Measurements from ENCODE around the gene PBX1.

PBX1 gene

DNA sequence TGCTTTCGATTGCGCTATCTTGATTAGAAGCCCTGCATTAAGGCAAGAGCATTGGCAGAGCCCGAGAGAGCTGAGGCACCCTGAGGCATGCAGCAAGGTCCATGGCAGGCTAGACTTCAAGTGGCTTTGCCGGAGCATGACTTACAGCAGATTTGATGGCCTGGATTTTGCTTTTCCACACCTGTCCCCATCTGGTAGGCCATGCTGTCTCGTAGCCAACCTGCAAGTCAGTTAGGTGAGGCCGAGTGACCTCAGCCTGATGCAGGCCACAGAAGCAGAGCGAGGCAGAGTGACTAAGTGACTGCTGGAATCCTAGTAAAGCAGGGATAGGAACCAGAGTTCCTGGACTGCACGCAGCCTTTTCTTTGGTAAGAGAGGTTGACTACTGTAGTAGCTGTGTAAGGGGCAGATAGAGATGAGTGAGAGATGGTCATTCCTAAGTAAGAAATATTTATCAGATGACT lies 148.9 kb downstream of the PBX1 start:
- TF ChIP-seq, protein P1, sequence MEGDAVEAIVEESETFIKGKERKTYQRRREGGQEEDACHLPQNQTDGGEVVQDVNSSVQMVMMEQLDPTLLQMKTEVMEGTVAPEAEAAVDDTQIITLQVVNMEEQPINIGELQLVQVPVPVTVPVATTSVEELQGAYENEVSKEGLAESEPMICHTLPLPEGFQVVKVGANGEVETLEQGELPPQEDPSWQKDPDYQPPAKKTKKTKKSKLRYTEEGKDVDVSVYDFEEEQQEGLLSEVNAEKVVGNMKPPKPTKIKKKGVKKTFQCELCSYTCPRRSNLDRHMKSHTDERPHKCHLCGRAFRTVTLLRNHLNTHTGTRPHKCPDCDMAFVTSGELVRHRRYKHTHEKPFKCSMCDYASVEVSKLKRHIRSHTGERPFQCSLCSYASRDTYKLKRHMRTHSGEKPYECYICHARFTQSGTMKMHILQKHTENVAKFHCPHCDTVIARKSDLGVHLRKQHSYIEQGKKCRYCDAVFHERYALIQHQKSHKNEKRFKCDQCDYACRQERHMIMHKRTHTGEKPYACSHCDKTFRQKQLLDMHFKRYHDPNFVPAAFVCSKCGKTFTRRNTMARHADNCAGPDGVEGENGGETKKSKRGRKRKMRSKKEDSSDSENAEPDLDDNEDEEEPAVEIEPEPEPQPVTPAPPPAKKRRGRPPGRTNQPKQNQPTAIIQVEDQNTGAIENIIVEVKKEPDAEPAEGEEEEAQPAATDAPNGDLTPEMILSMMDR (IDR thresholded peaks at IDR 0.05; ENCODE audit: low read depth, low read length), result no peak
- DNase-seq (ENCODE audit: extremely low read depth, low read depth), result peak; percentile 60

DNA sequence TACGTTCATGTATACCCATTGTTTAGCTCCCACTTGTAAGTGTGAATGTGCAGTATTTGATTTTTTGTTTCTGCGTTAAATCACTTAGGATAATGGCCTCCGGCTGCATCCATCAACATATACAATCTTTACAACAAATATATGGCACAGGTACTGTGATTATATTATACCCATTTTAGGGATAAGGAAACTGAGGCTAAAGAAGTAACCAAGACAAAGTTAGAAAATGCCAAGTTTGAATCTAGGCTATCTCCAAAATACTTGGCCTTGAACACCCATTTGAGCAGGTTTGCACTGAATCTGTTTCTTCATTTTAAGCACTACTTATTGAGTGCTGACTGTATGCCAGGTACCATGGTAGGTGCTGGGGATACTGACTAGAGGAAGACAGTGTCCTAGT lies 149.6 kb downstream of the PBX1 start:
- TF ChIP-seq, protein P1 (IDR thresholded peaks at IDR 0.05; ENCODE audit: low read depth, low read length), result no peak
- DNase-seq (ENCODE audit: extremely low read depth, low read depth), result no peak

DNA sequence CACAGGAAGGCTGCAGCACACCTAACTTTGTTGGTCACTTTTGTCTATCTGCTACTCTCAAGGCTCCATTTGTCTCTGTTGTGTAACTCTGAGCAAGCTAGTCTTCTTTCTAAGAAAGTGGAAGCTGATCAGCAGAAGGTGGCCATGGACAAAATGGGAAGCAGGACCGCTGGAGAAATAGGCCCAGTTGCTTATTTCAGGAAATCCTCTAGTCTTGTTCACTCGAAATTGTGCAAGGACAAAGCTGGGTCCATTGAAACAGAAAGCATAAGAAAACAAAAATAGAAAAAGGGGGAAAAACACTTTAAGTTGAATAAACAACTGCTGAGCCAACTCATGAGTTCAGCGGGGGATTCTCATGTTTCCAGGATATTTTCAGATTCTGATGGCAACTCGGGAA lies 150.1 kb downstream of the PBX1 start:
- TF ChIP-seq, protein P1 (IDR thresholded peaks at IDR 0.05; ENCODE audit: low read depth, low read length), result no peak
- no peak for DNase-seq (ENCODE audit: extremely low read depth, low read depth)

DNA sequence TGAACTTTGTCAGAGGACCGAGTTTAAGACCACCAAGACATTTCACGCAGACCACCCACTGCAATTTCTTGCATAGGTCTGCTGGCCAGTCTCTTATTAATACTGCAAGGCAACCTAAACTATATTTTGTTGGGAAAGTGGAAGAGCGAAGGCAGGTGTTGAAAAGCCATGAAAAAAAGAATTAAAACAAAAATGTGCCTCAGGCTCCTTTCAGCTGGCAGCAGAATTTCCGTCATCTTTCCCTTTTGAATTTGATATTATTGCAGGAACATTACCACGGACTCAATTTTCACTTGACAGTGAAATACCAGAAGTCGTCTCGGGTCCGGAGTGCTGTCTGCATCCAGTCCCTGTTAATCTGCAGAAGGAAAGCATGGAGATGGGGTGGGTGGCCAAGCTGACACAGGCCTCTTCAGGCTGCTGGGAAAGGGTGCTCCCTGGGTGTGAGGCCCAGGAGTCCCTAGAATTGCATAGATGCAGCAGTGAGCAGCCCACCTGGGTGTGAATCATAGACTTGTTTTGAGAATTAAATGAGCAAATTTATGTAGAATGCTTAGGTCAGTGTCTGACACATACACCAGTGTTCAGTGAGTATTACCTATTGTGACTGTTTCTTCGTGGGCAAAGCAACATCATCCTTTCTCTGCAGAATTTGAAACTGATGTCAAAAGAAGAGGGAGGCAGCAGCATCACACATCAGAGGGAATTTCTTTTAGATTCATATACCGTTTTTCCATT lies 150.7 kb downstream of the PBX1 start:
- TF ChIP-seq, protein P1 (IDR thresholded peaks at IDR 0.05; ENCODE audit: low read depth, low read length), result no peak
- DNase-seq (ENCODE audit: extremely low read depth, low read depth), result no peak

DNA sequence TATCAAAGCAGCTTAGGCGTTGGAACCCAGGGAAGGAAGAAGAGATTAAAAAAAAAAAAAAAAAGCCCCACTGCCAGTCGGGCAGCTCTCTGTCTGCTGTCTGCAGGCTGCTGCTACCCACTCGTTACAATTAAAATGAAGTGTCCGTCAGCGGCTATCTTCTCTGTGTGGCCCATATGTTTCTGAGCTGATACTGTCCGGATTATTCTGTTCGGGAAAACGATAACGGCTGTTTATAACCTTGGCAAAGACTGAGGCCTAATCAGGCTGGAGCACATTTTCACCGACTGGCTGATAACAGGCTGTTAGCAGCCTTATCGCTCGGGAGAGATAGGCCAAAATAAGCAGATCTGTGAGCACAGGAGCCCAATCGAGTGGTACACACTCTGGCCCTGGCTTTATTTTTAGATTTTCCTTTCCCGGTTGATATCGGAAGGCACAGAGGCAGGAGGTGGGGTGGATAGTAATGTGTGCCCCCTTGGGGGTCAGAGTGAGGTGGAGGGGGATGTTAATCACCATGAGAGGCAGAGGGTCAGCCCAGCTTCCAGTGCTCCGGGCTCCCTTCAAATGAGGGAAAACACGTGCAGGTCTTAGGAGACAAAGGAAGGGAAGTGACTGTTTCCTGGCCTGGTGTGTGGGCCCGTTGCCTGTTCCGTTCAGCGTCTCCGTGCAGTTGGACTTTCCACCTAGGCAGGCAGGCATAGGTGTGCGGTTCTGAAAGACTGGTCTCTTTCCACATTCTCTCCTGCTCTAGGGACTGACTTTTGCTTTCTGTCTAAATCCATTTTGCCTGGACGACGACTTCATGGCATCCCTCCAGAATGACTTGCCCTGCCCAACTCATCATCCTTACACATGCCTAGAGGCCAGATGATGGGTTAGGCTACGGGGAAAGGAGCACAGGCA lies 153.4 kb downstream of the PBX1 start:
- no peak for DNase-seq (ENCODE audit: extremely low read depth, low read depth)
- TF ChIP-seq, protein P1 (IDR thresholded peaks at IDR 0.05; ENCODE audit: low read depth, low read length), result no peak

DNA sequence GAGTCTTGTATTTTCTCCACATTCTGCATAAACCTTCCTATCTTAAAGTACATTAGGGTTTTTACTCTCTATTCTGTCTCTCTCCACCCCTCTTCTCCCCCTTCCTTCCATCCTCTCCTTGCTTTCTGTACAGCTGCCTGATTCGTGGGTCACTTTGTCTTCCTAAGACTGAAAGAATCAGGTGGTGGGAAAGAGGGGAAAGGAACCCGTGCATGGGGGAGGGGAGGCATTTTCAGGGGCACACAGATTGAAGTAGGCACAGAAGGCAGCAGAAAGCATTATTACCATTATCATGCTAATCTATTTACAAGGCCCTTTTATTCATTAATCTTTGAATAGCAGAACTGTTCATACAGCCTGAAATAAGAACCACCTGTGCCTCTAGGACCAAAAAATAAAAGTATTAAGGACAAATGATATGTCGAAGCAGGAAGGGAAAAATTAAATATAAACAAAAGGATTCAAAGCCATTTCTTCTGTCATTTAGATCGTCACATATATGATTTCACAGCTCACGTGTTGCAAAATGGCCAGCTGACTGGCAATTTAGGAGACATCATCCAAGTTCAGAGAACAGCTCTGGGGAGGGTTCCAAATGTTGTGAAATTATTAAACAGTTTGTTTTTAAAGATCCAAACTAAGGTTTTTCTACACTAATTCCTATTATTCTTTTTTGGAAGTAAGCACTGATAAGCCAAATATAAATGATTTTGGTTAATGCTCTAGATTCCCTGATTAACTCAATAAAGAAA lies 154.6 kb downstream of the PBX1 start:
- TF ChIP-seq, protein P1 (IDR thresholded peaks at IDR 0.05; ENCODE audit: low read depth, low read length), result no peak
- DNase-seq (ENCODE audit: extremely low read depth, low read depth), result no peak

Data from AG09319 (cell line).